GM10266 (cell line): ENCODE measurements around the gene NTN1.

Experiments
- DNase-seq: peaks from one replicate; pipeline ENCODE4 v3.0.0; 2012; ENCODE audit errors: extremely low spot score
- TF ChIP-seq, protein P1 (sequence below): IDR thresholded peaks from 2 replicates; pipeline ENCODE4 v1.5.1; 2012; ENCODE audit warnings: mild to moderate bottlenecking, low read depth; ENCODE audit not compliant: control insufficient read depth, insufficient read depth; ENCODE audit errors: missing control alignments

The NTN1 gene

DNA sequence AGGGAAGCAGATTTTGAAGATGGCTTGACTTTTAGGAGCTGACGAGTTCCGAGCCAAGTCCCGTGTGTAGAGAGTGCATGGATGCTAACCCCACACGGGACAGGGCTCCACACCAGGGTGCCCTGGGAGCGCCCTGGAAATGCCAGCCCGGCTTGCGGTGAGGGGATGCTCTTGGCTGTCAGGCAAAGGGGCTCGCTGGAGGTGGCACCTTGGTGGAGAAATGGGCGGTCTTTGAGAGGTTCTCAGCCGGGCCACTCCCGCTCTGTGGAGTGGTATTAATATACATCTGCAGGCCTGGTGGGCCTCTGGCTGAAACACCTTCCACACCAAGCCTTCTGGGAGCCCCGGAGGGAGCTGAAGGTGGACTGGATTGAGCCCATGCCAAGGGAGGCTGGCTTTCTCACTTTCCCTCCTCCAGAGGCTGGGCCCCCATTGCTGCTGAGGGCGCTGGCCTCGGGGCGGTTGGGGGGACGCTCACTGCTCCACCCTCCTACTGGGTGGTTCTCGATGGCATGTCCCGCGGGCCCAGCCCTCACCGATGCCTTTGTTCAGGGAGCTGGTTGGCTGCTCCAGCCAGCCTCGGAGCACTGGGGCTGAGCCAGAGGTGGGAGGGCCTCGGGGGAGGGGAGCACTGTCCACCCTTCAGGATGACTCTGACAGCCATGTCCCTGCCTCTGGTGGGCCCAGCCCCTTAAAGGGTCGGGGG lies 210.3 kb downstream of the NTN1 start:
- no peak for DNase-seq
- TF ChIP-seq, protein P1, sequence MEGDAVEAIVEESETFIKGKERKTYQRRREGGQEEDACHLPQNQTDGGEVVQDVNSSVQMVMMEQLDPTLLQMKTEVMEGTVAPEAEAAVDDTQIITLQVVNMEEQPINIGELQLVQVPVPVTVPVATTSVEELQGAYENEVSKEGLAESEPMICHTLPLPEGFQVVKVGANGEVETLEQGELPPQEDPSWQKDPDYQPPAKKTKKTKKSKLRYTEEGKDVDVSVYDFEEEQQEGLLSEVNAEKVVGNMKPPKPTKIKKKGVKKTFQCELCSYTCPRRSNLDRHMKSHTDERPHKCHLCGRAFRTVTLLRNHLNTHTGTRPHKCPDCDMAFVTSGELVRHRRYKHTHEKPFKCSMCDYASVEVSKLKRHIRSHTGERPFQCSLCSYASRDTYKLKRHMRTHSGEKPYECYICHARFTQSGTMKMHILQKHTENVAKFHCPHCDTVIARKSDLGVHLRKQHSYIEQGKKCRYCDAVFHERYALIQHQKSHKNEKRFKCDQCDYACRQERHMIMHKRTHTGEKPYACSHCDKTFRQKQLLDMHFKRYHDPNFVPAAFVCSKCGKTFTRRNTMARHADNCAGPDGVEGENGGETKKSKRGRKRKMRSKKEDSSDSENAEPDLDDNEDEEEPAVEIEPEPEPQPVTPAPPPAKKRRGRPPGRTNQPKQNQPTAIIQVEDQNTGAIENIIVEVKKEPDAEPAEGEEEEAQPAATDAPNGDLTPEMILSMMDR: no peak

DNA sequence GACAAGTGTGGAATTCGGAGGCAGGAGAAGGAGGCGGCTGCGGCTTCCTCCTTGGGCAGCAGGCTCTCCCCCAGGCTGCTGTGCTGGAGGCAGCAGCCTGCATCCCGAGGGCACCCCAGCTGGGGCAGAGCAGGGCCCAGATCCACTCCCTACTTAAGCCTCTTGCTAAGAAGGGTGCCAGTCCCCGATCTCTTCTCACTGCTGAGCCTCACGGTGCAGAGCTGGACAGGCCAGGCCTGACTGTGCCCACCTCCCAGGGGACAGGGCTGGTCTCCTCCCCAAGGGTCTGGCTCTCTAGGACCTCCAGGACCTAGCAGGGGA lies 210.8 kb downstream of the NTN1 start:
- no peak for DNase-seq
- TF ChIP-seq, protein P1: no peak

DNA sequence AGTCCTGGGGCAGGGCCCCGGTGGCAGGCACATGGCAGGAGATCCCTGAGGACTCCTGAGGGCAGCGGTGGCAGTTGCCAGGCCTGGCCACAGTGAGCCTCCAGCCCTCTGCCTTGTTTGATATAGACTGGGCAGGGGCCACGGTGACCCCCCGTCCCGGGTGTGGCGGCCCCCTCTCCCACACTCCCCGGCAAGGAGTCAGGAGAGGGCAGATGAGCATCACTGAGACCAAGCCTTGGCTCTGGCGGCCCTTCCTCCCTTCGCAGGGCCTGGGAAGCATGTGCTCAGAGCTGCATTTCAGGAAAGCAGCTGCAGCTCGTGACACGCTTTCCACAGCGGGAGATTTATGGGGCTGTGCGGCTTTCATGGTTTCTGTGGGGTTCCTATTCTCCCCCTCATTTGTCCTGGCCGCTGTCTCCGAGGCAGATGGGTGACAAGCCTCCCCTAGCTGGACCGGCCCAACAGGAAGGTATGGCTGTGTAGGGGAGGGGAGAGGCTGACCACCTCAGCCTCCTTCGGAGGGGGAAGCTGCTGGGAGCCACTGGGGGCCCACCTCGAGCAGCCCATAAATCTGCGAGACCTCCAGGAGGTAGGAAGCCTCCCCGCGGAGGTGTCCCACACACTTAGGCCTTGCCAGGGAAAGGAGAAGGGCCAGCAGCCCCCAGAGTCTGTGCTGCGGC lies 211.4 kb downstream of the NTN1 start:
- DNase-seq: no peak
- TF ChIP-seq, protein P1: no peak

DNA sequence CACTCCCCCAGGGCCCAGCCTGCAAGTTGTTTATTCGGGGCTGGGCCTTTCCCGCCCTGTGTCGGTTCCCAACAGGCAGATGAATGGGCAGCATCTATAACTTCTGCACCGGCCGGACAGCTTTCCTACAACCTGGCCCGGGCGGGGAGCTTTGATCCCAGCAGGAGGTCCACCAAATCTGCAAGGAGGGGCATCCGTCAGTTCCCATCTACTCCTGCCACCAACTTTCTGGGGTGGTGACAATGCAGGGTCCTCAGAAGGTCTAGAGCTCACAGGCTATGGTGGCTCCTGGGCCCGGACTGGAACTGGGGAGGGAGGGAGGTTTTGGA lies 211.9 kb downstream of the NTN1 start:
- TF ChIP-seq, protein P1: no peak

DNA sequence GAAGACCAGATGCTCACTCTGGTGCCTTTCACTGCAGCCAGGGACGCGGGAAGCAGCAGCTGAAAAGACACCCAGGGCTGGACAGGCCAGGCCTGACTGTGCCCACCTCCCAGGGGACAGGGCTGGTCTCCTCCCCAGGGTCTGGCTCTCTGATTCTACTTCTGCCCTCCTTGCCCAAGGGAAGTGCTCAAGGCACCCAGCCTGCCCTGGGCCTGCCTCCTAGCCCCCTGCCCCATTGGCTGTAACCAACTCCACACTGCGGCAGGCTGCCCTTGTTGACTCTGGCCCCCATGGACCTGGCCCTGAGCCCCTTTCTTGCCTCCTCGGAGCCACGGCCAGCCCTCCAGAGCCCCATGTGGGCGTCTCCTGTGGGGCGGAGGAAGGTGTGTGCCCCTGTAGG lies 212.5 kb downstream of the NTN1 start:
- TF ChIP-seq, protein P1: no peak
- DNase-seq: no peak

More for the DNA sequence above, 211.9 kb downstream of the NTN1 start:
- DNase-seq: no peak

DNA sequence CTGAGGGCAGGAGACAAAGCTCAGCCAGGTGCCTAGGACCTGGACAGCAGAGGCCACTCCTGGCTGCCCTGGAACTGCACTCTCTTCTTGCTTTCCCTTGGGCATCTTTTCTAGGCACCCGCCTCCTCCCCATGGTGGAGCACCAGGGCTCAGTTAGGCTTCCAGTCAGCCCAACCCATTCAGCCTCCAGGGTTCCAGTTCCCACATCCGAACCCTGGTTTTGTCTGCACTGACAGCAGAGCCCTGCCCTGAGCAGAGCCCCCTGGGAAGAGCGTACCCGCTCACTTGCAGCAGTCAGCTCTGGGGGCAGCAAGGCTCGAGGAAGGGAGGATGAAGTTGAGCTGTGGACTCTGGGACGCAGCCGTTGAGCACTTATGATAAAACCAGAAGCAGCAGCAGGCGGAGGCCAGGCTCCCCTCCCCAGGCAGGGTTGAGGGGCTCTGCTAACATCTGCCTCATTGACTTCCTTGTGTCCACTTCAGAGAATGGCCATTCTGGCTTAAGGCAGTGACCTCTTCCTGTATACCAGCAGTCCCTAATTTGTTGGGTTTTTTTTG lies 213.2 kb downstream of the NTN1 start:
- DNase-seq: no peak
- TF ChIP-seq, protein P1: no peak

DNA sequence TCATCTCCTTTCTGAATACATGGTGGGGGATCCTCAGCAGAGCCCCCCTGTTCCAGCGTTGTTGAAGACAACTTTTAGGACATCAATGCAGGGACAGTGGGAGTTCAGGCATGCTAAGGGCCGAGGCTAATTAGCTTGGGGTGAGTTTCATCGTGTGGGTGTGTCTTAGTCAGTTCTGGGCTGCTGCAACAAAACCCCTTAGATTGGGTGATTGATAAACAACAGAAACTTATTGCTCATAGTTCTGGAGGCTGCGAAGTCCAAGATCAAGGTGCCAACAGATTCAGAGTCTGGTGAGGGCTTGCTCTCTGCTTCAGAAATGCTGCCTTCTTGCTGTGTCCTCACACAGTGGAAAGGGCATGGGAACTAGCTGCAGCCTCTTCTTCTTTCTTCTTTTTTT lies 214.0 kb downstream of the NTN1 start:
- TF ChIP-seq, protein P1: no peak
- no peak for DNase-seq
